ENCODE data around the gene APOH. TPM values are rescaled to one million over a fixed set of nuclear protein-coding genes. Genes with fewer than 3 reads are reported as not detected.

Gene APOH
- total and polyA plus RNA-seq, 2 of the 8 experiments (the other 6 are each of a cell fraction or from before 2014, with no cell fraction given), result not detected

- no peak overlapping the region for H4K91ac ChIP-seq (replicated peaks; ENCODE audit: insufficient read length, low read length)
- H3K27ac ChIP-seq (ENCODE audit: low read depth, low read length), result no peak overlapping the region
- H3K9ac ChIP-seq (replicated peaks in 1 of 4; ENCODE audit: extremely low read depth in 1 of 4, low read depth in 3 of 4, low read length in 3 of 4), result no peak overlapping the region
- H3K79me1 ChIP-seq (ENCODE audit: low read depth, low read length), result no peaks in the 10 kb centered on the region
- H2BK5ac ChIP-seq (ENCODE audit: low read depth, low read length), result no peak overlapping the region
- H2AK5ac ChIP-seq (ENCODE audit: low read depth, low read length), result no peak overlapping the region
- H4K5ac ChIP-seq (ENCODE audit: insufficient read length, low read depth, low read length), result no peak overlapping the region
- H3K14ac ChIP-seq (ENCODE audit: insufficient read length), result no peak overlapping the region
- no peak overlapping the region for H2BK15ac ChIP-seq (ENCODE audit: low read length)
- H3K4ac ChIP-seq (replicated peaks; ENCODE audit: insufficient read length, low read depth, low read length), result no peak overlapping the region
- no peak overlapping the region for H3K4me2 ChIP-seq (ENCODE audit: insufficient read depth in 1 of 2, low read depth in 2 of 2, low read length in 2 of 2)
- FAIRE-seq, result no peak
- no peak for DNase-seq (ENCODE audit: low read depth in 1 of 2, low spot score in 2 of 2)
- H3K4me1 ChIP-seq (replicated peaks in 1 of 4; ENCODE audit: control insufficient read depth in 3 of 4, insufficient read depth in 4 of 4, low read length in 3 of 4), result no peaks in the 10 kb centered on the region
- CTCF ChIA-PET (ENCODE audit: partially characterized antibody), result interaction anchor here (0.7 to 1.2 kb wide), 4 partner anchors 11 to 267 kb away, joined by 3 to 4 read pairs (median 3); no protein-coding TSS in a partner anchor
- H2BK12ac ChIP-seq (ENCODE audit: low read depth, low read length), result no peak overlapping the region
- no peak overlapping the region for H3K18ac ChIP-seq (ENCODE audit: extremely low read depth, low read length)
- no peaks in the 10 kb centered on the region for H3K23me2 ChIP-seq (ENCODE audit: low read depth, low read length)
- no peaks in the 10 kb centered on the region for H4K20me1 ChIP-seq (replicated peaks in 1 of 2; ENCODE audit: control insufficient read depth in 1 of 2, insufficient read depth in 2 of 2, low read length in 2 of 2)
- no peak overlapping the region for H3K23ac ChIP-seq (ENCODE audit: insufficient read length)
- POLR2A ChIA-PET (ENCODE audit: partially characterized antibody), result no interaction called here
- no peak overlapping the region for H2AFZ ChIP-seq (ENCODE audit: low read length)
- peaks cover 3% of the 10 kb centered on the region in 2 experiments; a peak in 2 of 4 replicates for H3K9me3 ChIP-seq (ENCODE audit: insufficient read depth in 2 of 2, low read depth in 1 of 2, low read length in 1 of 2)
- no peaks in the 10 kb centered on the region for H3K36me3 ChIP-seq (ENCODE audit: control insufficient read depth in 2 of 4, insufficient read depth in 4 of 4, low read length in 3 of 4)
- H3K79me2 ChIP-seq (ENCODE audit: control insufficient read depth in 1 of 2, insufficient read depth in 2 of 2, low read length in 2 of 2), result no peaks in the 10 kb centered on the region
- H2BK120ac ChIP-seq (replicated peaks; ENCODE audit: low read depth, low read length), result no peak overlapping the region
- H3K56ac ChIP-seq (replicated peaks; ENCODE audit: insufficient read length, low read depth, low read length), result no peak overlapping the region
- no peak overlapping the region for H3K4me3 ChIP-seq (ENCODE audit: extremely low read depth in 1 of 4, insufficient read depth in 2 of 4, low read depth in 3 of 4, low read length in 4 of 4)
- H3K27me3 ChIP-seq (replicated peaks in 1 of 4; ENCODE audit: control insufficient read depth in 3 of 4, extremely low read depth in 1 of 4, insufficient read depth in 3 of 4, low read length in 3 of 4), result no peaks in the 10 kb centered on the region; a peak in 1 of 7 replicates
- no peak overlapping the region for H2BK20ac ChIP-seq (ENCODE audit: low read length)
- no peak overlapping the region for H4K8ac ChIP-seq (ENCODE audit: extremely low read depth, insufficient read depth, low read length)
- no peak for TF ChIP-seq SUZ12 (IDR thresholded peaks at IDR 0.05; ENCODE audit: low read length)
- no peak for TF ChIP-seq SAP30 (IDR thresholded peaks at IDR 0.05; ENCODE audit: insufficient read depth, insufficient replicate concordance, low read length)
- no peak for TF ChIP-seq GTF2F1 (IDR thresholded peaks at IDR 0.05; ENCODE audit: borderline replicate concordance, low read depth, low read length)
- TF ChIP-seq NRF1 (IDR thresholded peaks at IDR 0.05; ENCODE audit: low read depth, low read length), result no peak
- TF ChIP-seq SP1 (IDR thresholded peaks at IDR 0.05; ENCODE audit: low read depth, low read length), result no peak
- no peak for TF ChIP-seq SIX5 (IDR thresholded peaks at IDR 0.05; ENCODE audit: low read depth, low read length)
- no peak for TF ChIP-seq CBX8 (IDR thresholded peaks at IDR 0.05; ENCODE audit: borderline replicate concordance, low read depth, low read length)
- no peak for TF ChIP-seq BCL11A (IDR thresholded peaks at IDR 0.05; ENCODE audit: low read depth in 2 of 2, low read length in 2 of 2)
- TF ChIP-seq TAF7 (optimal IDR thresholded peaks at IDR 0.05; ENCODE audit: borderline replicate concordance, low read depth, low read length), result no peak
- TF ChIP-seq POLR2A (IDR thresholded peaks at IDR 0.05; ENCODE audit: control extremely low read depth in 1 of 2, low read depth in 2 of 2, low read length in 2 of 2), result no peak
- no peak for TF ChIP-seq EP300 (IDR thresholded peaks at IDR 0.05; ENCODE audit: borderline replicate concordance in 1 of 2, low read depth in 2 of 2, low read length in 2 of 2)
- no peak for TF ChIP-seq KDM4A (IDR thresholded peaks at IDR 0.05; ENCODE audit: low read depth, low read length, severe bottlenecking)
- no peak for TF ChIP-seq RNF2 (IDR thresholded peaks at IDR 0.05; ENCODE audit: borderline replicate concordance, low read depth, low read length, missing control alignments, poor library complexity, severe bottlenecking)
- TF ChIP-seq RFX5 (IDR thresholded peaks at IDR 0.05; ENCODE audit: borderline replicate concordance, low read depth, low read length), result no peak
- TF ChIP-seq TEAD4 (IDR thresholded peaks at IDR 0.05; ENCODE audit: low read depth, low read length), result no peak
- no peak for TF ChIP-seq CREB1 (IDR thresholded peaks at IDR 0.05)
- no peak for TF ChIP-seq CEBPB (IDR thresholded peaks at IDR 0.05; ENCODE audit: low read depth, low read length)
These were observed 44.3 kb upstream of the APOH start for GRCh38 chr17:66273586-66273848.

Data from H1 (cell line).